Mucosa of gallbladder (tissue), 1 donor: ENCODE measurements around the gene ALPI. TPM values are rescaled to one million over a fixed set of nuclear protein-coding genes. Genes with fewer than 3 reads are reported as not detected.

ENCODE experiments used
- DNase-seq: peaks from one replicate; pipeline ENCODE4 v3.0.0-alpha.2; 2020; ENCODE audit warnings: low spot score
- total RNA-seq: library from RNA; stranded (reverse); gene quantifications from one replicate; pipeline ENCODE4 v1.2.1, GENCODE V29; 2021
- donor health status: DM: no; HTN: no; CAD: no.

Gene ALPI
- total RNA-seq, 1 donor from 2014 or later: 1.0 TPM

DNA sequence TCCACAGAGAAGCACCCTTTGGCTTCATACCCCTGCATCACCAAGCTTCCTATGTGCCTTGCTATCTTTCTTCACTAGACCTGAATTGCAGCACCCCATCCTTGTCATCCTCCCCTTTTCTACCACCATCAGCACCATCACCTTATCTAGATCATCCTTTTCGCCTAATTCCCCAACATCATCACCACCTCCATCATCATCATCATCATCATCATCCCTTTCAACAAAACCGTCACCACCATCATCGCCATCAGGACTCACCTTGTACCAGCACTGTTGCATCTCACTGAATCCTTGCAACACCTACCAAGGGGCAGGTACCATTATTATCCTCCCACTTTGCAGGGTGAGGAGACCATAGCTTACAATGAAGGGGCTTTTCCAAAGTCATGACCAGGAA lies 42.5 kb downstream of the ALPI start:
- DNase-seq: no peak

DNA sequence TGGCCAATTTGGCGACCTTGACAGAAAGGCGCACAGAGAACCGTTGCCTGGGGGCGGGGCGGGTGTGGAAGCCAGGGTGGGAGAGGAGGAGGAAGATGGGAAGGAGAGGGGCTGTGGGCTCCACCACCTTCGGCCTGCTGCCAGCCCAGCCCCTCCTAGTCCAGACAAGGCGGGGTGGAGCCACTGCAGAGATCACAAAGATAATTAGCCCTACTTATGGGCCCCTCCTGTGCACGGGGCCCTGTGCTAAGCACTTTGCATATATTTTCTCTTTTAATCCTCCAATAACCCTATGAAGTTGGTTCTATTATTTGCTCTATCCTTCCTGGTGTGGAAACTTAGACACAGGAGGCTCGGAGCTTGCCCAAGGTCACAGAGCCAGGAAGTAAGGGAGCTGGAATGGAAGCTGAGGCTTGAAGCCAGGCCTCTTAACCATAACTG lies 45.4 kb downstream of the ALPI start:
- DNase-seq: no peak

DNA sequence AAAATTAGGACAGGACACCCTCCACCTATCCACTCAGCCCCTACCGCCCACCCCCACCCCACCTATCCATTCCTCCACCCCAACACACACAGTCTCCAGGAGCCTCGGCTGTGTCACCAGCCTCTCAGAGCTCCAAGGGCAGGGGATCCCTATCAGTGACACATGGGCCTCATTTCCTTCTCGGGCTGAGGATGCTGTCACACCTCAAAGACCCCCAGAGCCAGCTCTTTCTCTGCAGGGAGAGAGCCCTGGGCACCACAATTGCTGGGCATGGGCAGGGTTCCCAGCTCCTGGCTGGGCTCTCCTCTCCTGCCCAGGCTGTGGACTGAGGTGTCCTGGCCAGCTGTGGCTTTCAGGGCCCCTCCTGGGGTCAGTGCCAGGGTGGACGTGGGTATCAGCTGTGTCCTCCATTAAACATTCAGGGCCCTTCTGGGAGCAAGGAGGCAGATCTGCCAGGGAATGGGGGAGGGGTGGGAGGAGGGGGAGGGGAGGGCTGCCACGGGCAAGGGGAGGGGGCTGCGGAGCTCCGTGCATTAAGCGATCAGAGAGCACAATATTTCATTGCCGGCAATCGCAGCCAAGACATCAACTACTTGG lies 45.9 kb downstream of the ALPI start:
- no peak for DNase-seq

DNA sequence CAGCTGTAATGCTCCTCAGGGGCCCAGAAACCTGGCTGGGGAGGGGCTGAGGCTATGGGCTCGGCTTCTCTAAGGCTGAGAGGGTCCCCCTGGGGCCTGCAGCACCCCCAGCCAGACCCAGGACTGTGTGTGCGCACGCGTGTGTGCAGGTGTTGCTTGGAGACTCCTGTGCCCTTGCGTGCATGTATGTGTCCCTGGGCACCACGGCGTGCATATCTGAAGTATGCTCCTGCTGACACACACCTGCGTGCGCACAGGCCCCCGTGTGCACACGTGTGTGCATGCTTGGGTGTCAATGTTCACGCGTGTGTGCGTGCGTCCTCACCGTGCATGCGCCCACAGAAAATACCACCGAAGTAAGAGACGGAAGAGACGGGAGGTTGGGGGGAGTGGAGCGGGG lies 46.6 kb downstream of the ALPI start:
- no peak for DNase-seq

DNA sequence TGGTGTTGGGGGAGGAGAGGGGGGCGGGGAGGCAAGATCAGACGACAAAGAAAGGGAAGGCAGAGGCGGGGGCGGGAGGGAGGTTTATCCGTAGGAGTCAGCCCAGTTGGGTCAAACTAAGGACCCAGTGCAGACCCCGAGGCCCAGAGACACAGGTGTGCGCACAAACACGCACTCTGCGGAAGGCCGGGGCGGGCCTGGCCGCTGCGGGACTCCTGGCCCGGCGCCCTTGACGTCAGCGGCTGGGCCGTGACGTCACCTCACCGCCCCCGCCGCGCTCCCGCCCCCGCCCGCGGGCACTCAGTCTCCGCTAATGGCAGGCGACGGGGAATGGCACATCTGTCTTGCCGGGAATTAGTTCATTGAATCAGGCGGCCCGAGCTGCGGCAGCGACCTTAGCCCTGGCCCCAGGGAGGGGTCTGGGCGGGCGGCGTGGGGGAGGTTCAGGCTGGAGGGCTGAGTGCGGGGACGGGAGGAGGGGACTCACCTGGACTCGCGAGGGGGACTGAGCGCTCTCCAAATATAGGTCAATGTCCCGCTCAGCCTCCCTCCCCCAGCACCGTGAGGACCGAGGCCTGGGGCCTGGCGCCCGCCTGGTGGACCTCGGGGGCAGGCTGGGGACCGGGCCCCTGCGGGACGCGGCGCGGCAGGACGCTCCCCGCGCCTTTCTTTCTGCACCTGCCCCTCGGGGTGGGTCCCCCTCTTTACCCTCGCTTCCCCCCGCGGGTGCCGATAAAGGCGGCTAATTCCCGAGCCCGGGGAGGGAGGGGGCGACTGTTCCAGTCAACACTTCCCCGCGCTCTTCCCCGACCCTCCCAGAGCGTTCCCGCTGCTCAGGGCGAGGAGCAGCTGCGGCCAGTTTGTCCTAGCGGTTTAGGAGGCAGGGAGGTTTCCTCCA lies 47.2 kb downstream of the ALPI start:
- DNase-seq: peak; percentile 24

DNA sequence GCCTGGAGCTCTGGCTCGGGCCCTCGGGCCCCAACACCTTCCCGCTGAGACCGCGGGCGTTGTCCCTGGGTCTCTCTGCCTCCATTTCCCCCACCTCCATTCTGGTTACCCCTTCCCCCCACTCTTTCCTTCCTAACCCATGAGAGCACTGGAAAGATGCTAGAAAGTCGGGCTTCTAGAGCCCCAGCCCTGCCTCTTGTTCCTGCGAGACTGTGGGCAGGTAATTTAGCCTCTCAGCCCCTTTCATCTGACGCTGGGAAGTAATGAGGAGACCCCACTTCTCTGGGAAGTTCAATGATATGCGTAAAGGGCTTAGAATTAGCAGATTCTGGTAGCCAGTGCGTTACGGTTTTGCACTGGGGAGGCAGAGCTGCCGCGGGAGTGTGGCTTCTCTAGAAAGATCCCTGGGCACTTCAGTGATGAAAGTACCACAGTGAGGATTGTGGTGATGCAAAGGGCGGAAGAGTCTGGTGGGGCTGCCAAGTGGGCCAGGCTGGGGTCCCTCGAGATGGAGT lies 47.9 kb downstream of the ALPI start:
- DNase-seq: no peak

DNA sequence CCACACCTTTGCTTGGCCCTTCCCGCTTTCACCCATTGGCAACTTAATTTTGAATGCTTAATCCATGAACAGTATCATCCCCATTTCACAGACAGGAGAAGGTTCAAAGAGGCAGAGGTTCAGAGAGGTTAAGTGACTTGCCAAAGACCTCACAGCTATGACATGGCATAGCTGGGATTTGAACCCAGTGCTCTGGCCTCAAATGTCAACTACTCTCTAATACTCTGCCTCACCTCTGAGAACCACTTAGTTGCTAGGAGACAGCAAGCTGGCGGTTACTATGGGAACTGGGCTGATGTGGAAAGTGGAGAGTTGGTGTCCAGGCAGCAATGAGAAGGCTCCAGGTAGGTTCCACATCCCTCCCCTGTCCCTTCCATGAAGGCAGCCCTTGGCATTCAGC lies 48.5 kb downstream of the ALPI start:
- no peak for DNase-seq

DNA sequence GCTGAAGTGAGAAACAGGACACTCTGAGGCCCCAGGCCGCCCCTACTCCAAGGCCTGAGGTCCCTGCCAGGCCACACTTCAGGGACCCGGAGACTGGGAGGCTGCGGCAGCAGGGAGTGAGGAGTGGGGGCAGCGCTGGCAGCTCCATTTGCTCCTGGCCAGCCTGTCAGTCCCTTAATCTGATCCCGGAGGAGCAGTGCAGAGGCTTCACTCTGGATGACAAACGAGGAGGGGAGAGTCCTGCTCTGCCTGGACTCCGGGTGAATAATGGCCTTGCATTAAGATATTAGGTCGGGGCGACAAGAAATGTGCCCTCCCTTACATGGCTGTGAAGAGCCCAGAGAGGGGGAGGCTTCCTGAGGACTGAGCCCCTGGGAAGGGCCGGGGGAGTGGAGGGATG lies 49.9 kb downstream of the ALPI start:
- no peak for DNase-seq

DNA sequence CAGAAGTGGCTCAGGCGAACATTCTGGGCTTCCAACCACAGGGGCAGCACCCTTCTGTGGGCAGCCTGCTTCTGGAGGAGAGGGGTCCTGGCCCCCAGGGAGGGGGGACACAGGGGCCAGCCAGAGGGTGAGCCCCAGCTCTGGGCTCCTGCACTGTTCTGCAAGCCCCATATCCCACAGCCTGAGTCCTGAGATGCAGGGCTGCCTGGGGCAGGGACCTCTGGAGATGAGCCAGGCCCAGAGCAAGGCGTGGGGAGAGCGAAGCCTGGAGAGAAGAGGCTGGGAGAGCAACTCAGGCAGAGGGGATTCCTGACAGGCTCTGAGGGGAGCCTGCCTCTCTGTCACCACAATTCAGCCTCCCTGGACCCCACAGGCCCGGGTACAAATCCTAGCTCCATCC lies 50.8 kb downstream of the ALPI start:
- DNase-seq: no peak

DNA sequence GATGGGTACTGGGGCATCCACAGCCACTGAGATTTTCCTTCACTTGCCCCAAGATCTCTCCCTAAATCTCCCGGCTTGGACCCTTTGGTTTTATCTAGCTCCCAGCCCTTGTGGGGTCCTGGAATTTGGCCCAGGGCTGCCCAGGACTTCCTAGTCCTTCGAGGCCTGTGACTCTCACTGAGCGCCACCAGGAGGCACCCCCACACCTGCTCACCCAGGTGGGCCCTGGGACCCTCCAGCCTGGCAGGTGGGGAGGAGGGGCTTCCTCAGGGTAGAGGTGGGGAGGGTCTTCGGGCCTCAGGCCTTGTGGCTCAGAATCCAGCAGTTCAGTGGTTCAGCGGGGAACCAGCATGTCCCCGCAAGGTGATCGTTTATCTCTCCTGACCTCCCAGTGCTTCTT lies 52.3 kb downstream of the ALPI start:
- no peak for DNase-seq

Other genes with a start within 250 kb of the ALPI start
- gene ALPP, start 77.4 kb upstream of the ALPI start, total RNA-seq: not detected
- gene ALPG, start 49.3 kb upstream of the ALPI start, total RNA-seq: not detected
- gene ECEL1, start 31.7 kb downstream of the ALPI start, total RNA-seq: 0.35 TPM
- gene PRSS56, start 64.2 kb downstream of the ALPI start, total RNA-seq: not detected
- not detected for gene CHRND, start 70.0 kb downstream of the ALPI start, total RNA-seq
- not detected for gene CHRNG, start 83.5 kb downstream of the ALPI start, total RNA-seq
- 4.6 TPM for gene TIGD1, start 94.4 kb downstream of the ALPI start, total RNA-seq
- gene EIF4E2, start 94.5 kb downstream of the ALPI start, total RNA-seq: 65.5 TPM
- gene EFHD1, start 177.5 kb downstream of the ALPI start, total RNA-seq: 6.0 TPM
- gene GIGYF2, start 241.2 kb downstream of the ALPI start, total RNA-seq: 55.6 TPM